ENCODE data around the gene RAB8B. TPM values are rescaled to one million over a fixed set of nuclear protein-coding genes. Genes with fewer than 3 reads are reported as not detected.

RAB8B gene
- total RNA-seq, 1 experiment from 2014 or later: 17.6 TPM

DNA sequence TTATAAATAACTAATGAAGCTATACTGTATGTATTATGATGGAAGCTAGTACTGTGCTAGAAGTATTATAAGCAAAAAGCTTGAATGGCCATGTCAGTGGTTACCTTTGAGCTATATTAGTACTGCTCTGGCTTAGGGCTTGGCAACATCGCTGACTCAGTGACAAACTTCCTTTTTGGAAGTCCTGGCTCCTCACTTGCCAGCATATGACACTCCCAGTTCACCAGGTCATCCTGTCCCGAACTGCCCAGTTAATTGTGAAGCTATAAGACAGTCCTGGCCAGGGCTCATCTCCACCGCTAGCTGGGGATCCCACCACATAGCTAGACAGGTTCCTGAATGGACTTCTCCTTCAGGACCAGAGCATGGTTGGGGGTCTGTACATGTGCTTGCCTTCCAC is 31.9 kb downstream of the RAB8B start:
- Histone ChIP-seq H3K4me3 (ENCODE audit: low read depth in 2 of 2, low read length in 2 of 2) (no peak overlapping the region), H3K9me3 (ENCODE audit: control insufficient read depth, insufficient read depth, low read depth, low read length) (no peaks in the 10 kb centered on the region), H3K4me1 (ENCODE audit: control insufficient read depth, insufficient read depth, low read length) (no peaks in the 10 kb centered on the region), H3K36me3 (ENCODE audit: control insufficient read depth, insufficient read depth, low read length) (no peaks in the 10 kb centered on the region), H3K27ac (ENCODE audit: low read length) (no peak overlapping the region), H3K27me3 (ENCODE audit: control insufficient read depth, insufficient read depth, low read length) (no peaks in the 10 kb centered on the region)
- no TSS peak for BruUV-seq (replicated peaks)
- TF ChIP-seq TCF7L2 (IDR thresholded peaks at IDR 0.05; ENCODE audit: low read depth, low read length) (no peak), SIN3A (IDR thresholded peaks at IDR 0.05; ENCODE audit: borderline replicate concordance, insufficient read depth, low read depth, low read length) (no peak), POLR2AphosphoS5 (IDR thresholded peaks at IDR 0.05; ENCODE audit: low read depth, low read length) (no peak)
- TF ChIP-seq, protein P1, sequence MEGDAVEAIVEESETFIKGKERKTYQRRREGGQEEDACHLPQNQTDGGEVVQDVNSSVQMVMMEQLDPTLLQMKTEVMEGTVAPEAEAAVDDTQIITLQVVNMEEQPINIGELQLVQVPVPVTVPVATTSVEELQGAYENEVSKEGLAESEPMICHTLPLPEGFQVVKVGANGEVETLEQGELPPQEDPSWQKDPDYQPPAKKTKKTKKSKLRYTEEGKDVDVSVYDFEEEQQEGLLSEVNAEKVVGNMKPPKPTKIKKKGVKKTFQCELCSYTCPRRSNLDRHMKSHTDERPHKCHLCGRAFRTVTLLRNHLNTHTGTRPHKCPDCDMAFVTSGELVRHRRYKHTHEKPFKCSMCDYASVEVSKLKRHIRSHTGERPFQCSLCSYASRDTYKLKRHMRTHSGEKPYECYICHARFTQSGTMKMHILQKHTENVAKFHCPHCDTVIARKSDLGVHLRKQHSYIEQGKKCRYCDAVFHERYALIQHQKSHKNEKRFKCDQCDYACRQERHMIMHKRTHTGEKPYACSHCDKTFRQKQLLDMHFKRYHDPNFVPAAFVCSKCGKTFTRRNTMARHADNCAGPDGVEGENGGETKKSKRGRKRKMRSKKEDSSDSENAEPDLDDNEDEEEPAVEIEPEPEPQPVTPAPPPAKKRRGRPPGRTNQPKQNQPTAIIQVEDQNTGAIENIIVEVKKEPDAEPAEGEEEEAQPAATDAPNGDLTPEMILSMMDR (IDR thresholded peaks at IDR 0.05): no peak
- TF ChIP-seq, protein P2, sequence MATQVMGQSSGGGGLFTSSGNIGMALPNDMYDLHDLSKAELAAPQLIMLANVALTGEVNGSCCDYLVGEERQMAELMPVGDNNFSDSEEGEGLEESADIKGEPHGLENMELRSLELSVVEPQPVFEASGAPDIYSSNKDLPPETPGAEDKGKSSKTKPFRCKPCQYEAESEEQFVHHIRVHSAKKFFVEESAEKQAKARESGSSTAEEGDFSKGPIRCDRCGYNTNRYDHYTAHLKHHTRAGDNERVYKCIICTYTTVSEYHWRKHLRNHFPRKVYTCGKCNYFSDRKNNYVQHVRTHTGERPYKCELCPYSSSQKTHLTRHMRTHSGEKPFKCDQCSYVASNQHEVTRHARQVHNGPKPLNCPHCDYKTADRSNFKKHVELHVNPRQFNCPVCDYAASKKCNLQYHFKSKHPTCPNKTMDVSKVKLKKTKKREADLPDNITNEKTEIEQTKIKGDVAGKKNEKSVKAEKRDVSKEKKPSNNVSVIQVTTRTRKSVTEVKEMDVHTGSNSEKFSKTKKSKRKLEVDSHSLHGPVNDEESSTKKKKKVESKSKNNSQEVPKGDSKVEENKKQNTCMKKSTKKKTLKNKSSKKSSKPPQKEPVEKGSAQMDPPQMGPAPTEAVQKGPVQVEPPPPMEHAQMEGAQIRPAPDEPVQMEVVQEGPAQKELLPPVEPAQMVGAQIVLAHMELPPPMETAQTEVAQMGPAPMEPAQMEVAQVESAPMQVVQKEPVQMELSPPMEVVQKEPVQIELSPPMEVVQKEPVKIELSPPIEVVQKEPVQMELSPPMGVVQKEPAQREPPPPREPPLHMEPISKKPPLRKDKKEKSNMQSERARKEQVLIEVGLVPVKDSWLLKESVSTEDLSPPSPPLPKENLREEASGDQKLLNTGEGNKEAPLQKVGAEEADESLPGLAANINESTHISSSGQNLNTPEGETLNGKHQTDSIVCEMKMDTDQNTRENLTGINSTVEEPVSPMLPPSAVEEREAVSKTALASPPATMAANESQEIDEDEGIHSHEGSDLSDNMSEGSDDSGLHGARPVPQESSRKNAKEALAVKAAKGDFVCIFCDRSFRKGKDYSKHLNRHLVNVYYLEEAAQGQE (IDR thresholded peaks at IDR 0.05; ENCODE audit: insufficient read depth in 1 of 2, low read depth in 2 of 2, low read length in 1 of 2): no peak
- CTCF ChIA-PET: no interaction called here
- no peak for DNase-seq (ENCODE audit: low read depth, low spot score)
- POLR2A ChIA-PET: interaction anchor here (0.6 kb wide), 1 partner anchor 693 kb away, joined by 4 read pairs; no protein-coding TSS in a partner anchor
- ATAC-seq: no peak
- intact Hi-C loops (cut with micrococcal nuclease; ENCODE audit: unreplicated experiment) (no loop called here), in situ Hi-C loops (cut with HindIII; ENCODE audit: low pct_unique_long_range_greater_than_20kb, low sequenced_read_pairs) (no loop called here)

DNA sequence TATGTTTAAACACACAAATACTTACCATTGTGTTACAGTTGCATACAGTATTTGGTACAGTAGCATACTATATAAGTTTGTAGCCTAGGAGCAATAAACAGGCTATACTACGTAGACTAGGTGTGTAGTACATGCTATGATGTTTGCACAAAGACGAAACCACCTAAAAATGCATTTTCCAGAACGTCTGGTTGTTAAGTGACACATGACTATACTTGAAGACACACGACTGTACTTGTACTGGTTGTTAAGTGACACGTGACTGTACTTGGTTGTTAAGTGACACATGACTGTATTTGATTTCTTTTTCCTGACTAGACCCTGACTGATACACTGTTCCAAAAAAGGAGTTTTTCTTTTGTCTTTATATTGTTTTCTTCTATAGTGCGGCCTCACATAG is 34.1 kb downstream of the RAB8B start:
- no peak overlapping the region for H3K4me3 ChIP-seq (ENCODE audit: low read depth in 2 of 2, low read length in 2 of 2)
- in situ Hi-C loops (cut with HindIII; ENCODE audit: low pct_unique_long_range_greater_than_20kb, low sequenced_read_pairs) (no loop called here), intact Hi-C loops (cut with micrococcal nuclease; ENCODE audit: unreplicated experiment) (no loop called here)
- no peak overlapping the region for H3K27ac ChIP-seq (ENCODE audit: low read length)
- no peaks in the 10 kb centered on the region for H3K36me3 ChIP-seq (ENCODE audit: control insufficient read depth, insufficient read depth, low read length)
- POLR2A ChIA-PET: interaction anchor here (0.6 kb wide), 1 partner anchor 9 kb away, joined by 4 read pairs; no protein-coding TSS in a partner anchor
- CTCF ChIA-PET: no interaction called here
- DNase-seq (ENCODE audit: low read depth, low spot score): no peak
- no peaks in the 10 kb centered on the region for H3K27me3 ChIP-seq (ENCODE audit: control insufficient read depth, insufficient read depth, low read length)
- no peak for ATAC-seq
- H3K9me3 ChIP-seq (ENCODE audit: control insufficient read depth, insufficient read depth, low read depth, low read length): no peaks in the 10 kb centered on the region
- no peaks in the 10 kb centered on the region; the same call in 1 of the 2 replicates for H3K4me1 ChIP-seq (ENCODE audit: control insufficient read depth, insufficient read depth, low read length)
- no TSS peak for BruUV-seq (replicated peaks)
- TF ChIP-seq, protein P2 (IDR thresholded peaks at IDR 0.05; ENCODE audit: insufficient read depth in 1 of 2, low read depth in 2 of 2, low read length in 1 of 2): no peak
- TF ChIP-seq SIN3A (IDR thresholded peaks at IDR 0.05; ENCODE audit: borderline replicate concordance, insufficient read depth, low read depth, low read length): no peak
- no peak for TF ChIP-seq POLR2AphosphoS5 (IDR thresholded peaks at IDR 0.05; ENCODE audit: low read depth, low read length)
- TF ChIP-seq, protein P1 (IDR thresholded peaks at IDR 0.05): no peak
- no peak for TF ChIP-seq TCF7L2 (IDR thresholded peaks at IDR 0.05; ENCODE audit: low read depth, low read length)
